ENCODE results near the gene FBXO2. TPM values are rescaled to one million over a fixed set of nuclear protein-coding genes. Genes with fewer than 3 reads are reported as not detected.

The FBXO2 gene
- 10 to 100 TPM in 1 of 4 donors, 1 to 10 TPM in 3; 1.1 to 24.3 (median 8.3) TPM for total RNA-seq

- ATAC-seq (ENCODE audit: low FRiP score) (peak; percentile 62), DNase-seq (ENCODE audit: low spot score) (no peak)
- no peak for TF ChIP-seq CTCF (IDR thresholded peaks at IDR 0.05)
Measured at GRCh38 chr1:11654137-11654938, at the start of gene FBXO2, which contains the start of gene FBXO44. Gene FBXO2, minus strand, starts transcription at chr1:11654429. Its CDS starts 89 bp downstream, at chr1:11654340. Gene FBXO44, plus strand, starts transcription at chr1:11654877. Its CDS starts 959 bp downstream, at chr1:11655836.

DNA sequence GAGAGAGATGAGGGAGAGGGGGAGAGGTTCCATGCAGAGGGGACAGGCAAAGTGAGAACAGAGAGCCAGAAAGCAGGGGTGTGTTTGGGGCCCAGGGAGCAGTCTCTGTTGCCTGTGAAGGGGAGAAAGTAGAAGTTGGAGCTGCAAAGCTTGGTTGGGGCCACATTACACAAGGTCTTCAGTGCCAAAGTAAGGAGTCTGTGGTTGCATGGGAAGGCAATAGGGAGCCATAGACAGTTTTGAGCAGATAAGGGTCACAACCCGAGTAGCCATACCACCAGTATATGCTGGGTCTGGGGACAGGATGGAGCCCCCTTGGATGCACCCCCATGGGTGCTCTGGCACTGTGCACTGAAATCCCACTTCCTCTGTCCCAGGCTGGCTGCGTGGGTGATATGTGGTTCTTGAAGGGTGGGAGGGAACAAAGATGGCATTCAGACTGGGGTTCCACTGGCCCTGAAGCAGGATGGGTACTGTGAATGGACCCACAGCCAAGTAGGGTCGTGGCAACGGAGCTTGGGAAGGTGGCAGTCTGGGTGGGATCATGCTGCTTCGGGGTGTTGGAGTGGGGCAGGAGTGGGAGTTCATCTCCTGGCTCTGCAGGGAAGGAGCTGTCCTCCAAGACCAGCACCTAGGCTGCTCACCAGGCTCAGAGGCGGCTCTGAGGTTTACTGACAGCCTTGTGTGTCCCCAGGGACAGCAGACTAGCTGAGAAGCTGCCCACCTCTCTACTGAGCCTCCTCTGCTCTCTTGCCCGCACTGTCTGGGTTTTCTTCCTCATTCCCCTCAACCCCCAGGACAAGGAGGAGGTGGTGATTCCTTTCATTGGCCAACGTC is 49.3 kb upstream of the FBXO2 start:
- no peak for TF ChIP-seq CTCF (IDR thresholded peaks at IDR 0.05)
- DNase-seq (ENCODE audit: low spot score) = no peak
- no peak for ATAC-seq (ENCODE audit: low FRiP score)

DNA sequence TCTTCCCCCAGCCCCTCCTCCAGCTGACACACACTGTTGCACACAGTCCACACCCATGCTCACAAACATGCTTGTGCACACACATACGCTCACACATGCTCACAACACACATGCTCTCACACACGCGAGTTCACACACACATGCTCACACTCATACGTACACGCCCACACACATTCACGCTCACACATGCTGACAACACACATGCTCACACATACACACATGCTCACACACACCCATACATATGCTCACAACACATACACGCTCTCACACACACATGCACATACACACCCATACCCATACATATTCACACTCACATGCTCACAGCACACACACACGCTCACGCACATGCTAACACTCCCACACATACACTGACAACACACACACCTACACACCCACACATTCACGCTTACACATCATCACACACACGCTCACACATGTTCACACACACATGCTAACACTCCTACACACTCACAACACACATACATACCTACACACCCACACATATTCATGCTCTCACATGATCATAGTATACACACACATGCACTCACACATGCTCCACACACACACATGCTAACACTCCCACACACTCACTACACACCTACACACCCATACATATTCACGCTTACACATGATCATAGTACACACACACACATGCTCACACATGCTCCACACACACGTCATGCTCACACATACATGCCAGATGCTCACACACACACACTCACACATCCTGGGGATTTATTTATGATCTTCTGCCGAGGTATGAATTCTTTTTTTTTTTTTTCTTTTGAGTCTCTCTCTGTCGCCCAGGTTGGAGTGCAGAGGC is 48.0 kb upstream of the FBXO2 start:
- ATAC-seq (ENCODE audit: low FRiP score) (no peak), DNase-seq (ENCODE audit: low spot score) (no peak)
- no peak for TF ChIP-seq CTCF (IDR thresholded peaks at IDR 0.05)

DNA sequence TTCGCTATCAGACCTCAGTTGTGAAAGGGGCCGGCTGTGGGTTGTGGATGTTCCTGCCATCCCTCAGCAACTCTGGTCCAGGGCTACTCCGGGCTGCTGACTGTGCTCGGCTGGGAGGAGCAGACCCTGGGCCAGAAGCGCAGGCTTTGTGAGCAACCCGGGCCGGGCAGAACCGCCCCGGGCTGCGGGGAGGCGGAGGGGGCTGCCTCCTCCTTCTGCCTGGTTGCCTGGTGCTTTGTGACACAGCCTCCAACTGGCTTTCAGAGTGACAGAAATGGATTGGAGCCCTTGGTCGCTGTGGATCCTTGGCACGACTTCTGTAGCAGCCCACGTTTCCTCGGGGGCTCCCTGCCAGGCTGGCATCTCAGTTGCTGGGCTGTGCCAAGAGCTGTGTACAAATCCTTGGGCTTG is 47.3 kb upstream of the FBXO2 start:
- DNase-seq (ENCODE audit: low spot score) (no peak), ATAC-seq (ENCODE audit: low FRiP score) (peak; percentile 46)
- no peak for TF ChIP-seq CTCF (IDR thresholded peaks at IDR 0.05)

DNA sequence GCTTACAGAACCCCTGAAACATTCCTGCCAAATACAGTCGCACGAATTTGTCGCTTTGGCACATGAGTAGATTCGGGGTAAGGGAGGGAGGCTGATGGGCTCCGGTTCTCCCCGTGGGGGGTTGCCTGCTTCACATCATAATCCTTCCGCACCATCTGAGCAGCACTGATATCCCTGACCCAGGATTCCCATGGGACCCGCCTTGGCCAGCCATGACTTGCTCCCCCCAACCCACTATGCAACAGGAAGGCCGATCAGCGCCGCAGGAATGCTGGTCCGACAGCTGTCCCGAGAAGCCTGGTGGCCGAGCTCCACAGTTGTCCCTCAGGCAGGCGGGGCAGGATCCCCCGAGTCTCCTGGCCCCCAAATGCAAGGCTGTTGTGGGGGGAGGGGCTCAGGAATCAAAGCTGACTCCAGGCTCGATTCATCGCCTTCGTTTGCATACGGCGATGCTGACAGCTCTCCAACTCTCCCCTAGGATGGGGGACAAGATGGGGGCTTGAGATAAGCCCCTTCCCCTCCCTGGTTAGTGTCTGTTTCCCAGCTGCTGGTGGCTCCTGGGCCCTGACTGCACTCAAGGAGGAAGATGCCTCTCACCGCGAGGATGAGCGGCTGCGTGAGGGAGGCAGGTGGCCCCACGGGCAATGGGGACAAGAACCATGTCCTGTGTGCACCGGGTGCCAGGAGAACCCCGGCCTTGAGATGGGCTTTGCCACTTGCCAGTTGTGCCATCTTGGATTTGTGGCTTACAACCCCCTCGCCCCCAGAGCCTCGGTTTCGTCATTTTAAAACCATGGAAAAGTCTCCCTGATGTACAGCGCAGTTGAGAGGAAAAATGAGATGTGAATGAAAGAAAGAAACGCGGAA is 46.6 kb upstream of the FBXO2 start:
- no peak for DNase-seq (ENCODE audit: low spot score)
- ATAC-seq (ENCODE audit: low FRiP score) = no peak
- no peak for TF ChIP-seq CTCF (IDR thresholded peaks at IDR 0.05)

- ATAC-seq (ENCODE audit: low FRiP score) (no peak), DNase-seq (ENCODE audit: low spot score) (no peak)
- no peak for TF ChIP-seq CTCF (IDR thresholded peaks at IDR 0.05)
Measured at GRCh38 chr1:11697893-11698210, 43.6 kb upstream of the FBXO2 start.
